GM12878 (cell line): ENCODE measurements around the gene GPRC5B.

ENCODE experiments used
- CEBPB ChIP-seq, 2 experiments: fragments of 150-350 bp in 1 of 2; IDR thresholded peaks; 2 replicates each; pipeline ENCODE4 v1.6.1; 2012 to 2014; ENCODE audit warnings: low read depth in 2 of 2, low read length in 2 of 2, borderline replicate concordance in 1 of 2, inconsistent platforms in 1 of 2
- EZH2 ChIP-seq: IDR thresholded peaks from 2 replicates; pipeline ENCODE4 v1.6.1; 2012; ENCODE audit warnings: low read depth, mild to moderate bottlenecking, control low read depth, inconsistent platforms, low read length, borderline replicate concordance; ENCODE audit not compliant: control insufficient read depth
- FOS ChIP-seq: IDR thresholded peaks from 3 replicates; pipeline ENCODE4 v1.6.1; 2011; ENCODE audit warnings: borderline replicate concordance; ENCODE audit not compliant: insufficient read length; ENCODE audit errors: extremely low read depth
- NR2C2 ChIP-seq: IDR thresholded peaks from 2 replicates; pipeline ENCODE4 v1.6.1; 2011; ENCODE audit warnings: borderline replicate concordance, low read depth; ENCODE audit not compliant: control insufficient read depth, insufficient read length
- NRF1 ChIP-seq: conservative IDR thresholded peaks from 2 replicates; pipeline ENCODE4 v1.6.1; 2011; ENCODE audit warnings: mild to moderate bottlenecking, low read depth, low read length, improper control_type of control experiment
- RFX5 ChIP-seq: IDR thresholded peaks from 2 replicates; pipeline ENCODE4 v1.6.1; 2011; ENCODE audit warnings: low read depth, low read length, improper control_type of control experiment
- ZNF24 ChIP-seq: fragments of 450-650 bp; IDR thresholded peaks from 2 replicates; pipeline ENCODE4 v1.6.1; 2017; ENCODE audit warnings: antibody characterized with exemption, mild to moderate bottlenecking
- TF ChIP-seq, protein P1 (sequence below), 3 experiments: IDR thresholded peaks in 2 of 3; conservative IDR thresholded peaks in 1 of 3; 2 replicates each; pipeline ENCODE4 v1.5.1; 2011; ENCODE audit warnings: low read depth in 3 of 3, low read length in 3 of 3, mild to moderate bottlenecking in 3 of 3, control low read depth in 2 of 3, moderate library complexity in 2 of 3, inconsistent platforms in 1 of 3, mixed read lengths in 1 of 3; ENCODE audit not compliant: control insufficient read depth in 2 of 3, insufficient read depth in 1 of 3; ENCODE audit errors: extremely low read depth in 1 of 3
- TF ChIP-seq, protein P2 (sequence below): fragments of 450-650 bp; IDR thresholded peaks from 2 replicates; pipeline ENCODE4 v1.6.1; 2017; ENCODE audit warnings: mild to moderate bottlenecking, moderate library complexity

DNA sequence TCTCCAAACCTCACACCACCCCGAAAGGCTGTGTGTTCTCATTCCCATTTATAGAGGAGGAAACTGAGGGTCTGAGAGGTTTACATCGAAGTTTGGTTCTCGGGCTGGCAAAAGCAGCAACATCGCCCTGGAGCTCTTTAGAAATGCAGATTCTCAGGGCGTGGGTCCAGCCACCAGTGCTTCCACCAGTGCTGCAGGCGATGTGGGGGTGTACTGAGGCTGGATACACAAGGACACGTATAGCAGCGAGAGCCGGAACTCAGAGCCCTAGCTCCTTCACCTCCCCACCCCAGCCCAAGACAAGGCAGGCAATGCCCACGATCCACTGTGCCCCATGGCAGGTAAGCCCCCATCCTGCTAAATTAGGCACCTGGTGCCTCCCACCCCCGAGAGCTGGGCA, 5.9 kb downstream of the GPRC5B start:
- TF ChIP-seq, protein P1, sequence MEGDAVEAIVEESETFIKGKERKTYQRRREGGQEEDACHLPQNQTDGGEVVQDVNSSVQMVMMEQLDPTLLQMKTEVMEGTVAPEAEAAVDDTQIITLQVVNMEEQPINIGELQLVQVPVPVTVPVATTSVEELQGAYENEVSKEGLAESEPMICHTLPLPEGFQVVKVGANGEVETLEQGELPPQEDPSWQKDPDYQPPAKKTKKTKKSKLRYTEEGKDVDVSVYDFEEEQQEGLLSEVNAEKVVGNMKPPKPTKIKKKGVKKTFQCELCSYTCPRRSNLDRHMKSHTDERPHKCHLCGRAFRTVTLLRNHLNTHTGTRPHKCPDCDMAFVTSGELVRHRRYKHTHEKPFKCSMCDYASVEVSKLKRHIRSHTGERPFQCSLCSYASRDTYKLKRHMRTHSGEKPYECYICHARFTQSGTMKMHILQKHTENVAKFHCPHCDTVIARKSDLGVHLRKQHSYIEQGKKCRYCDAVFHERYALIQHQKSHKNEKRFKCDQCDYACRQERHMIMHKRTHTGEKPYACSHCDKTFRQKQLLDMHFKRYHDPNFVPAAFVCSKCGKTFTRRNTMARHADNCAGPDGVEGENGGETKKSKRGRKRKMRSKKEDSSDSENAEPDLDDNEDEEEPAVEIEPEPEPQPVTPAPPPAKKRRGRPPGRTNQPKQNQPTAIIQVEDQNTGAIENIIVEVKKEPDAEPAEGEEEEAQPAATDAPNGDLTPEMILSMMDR (IDR thresholded peaks at IDR 0.05 in 2 of 3, conservative IDR thresholded peaks at IDR 0.05 in 1 of 3; ENCODE audit: control insufficient read depth in 2 of 3, extremely low read depth in 1 of 3, insufficient read depth in 1 of 3, low read depth in 3 of 3, low read length in 3 of 3) = no peak
- TF ChIP-seq RFX5 = no peak
- TF ChIP-seq, protein P2, sequence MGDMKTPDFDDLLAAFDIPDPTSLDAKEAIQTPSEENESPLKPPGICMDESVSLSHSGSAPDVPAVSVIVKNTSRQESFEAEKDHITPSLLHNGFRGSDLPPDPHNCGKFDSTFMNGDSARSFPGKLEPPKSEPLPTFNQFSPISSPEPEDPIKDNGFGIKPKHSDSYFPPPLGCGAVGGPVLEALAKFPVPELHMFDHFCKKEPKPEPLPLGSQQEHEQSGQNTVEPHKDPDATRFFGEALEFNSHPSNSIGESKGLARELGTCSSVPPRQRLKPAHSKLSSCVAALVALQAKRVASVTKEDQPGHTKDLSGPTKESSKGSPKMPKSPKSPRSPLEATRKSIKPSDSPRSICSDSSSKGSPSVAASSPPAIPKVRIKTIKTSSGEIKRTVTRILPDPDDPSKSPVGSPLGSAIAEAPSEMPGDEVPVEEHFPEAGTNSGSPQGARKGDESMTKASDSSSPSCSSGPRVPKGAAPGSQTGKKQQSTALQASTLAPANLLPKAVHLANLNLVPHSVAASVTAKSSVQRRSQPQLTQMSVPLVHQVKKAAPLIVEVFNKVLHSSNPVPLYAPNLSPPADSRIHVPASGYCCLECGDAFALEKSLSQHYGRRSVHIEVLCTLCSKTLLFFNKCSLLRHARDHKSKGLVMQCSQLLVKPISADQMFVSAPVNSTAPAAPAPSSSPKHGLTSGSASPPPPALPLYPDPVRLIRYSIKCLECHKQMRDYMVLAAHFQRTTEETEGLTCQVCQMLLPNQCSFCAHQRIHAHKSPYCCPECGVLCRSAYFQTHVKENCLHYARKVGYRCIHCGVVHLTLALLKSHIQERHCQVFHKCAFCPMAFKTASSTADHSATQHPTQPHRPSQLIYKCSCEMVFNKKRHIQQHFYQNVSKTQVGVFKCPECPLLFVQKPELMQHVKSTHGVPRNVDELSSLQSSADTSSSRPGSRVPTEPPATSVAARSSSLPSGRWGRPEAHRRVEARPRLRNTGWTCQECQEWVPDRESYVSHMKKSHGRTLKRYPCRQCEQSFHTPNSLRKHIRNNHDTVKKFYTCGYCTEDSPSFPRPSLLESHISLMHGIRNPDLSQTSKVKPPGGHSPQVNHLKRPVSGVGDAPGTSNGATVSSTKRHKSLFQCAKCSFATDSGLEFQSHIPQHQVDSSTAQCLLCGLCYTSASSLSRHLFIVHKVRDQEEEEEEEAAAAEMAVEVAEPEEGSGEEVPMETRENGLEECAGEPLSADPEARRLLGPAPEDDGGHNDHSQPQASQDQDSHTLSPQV = no peak
- TF ChIP-seq NR2C2 = no peak
- TF ChIP-seq EZH2 = no peak
- no peak for TF ChIP-seq NRF1
- TF ChIP-seq FOS = no peak
- no peak for TF ChIP-seq CEBPB (IDR thresholded peaks at IDR 0.05; ENCODE audit: borderline replicate concordance in 1 of 2, low read depth in 2 of 2, low read length in 2 of 2)
- TF ChIP-seq ZNF24 = no peak
